ENCODE data around the gene RNF112. TPM values are rescaled to one million over a fixed set of nuclear protein-coding genes. Genes with fewer than 3 reads are reported as not detected.

RNF112 gene
- total RNA-seq, 1 experiment from 2014 or later: 0.81 TPM

DNA sequence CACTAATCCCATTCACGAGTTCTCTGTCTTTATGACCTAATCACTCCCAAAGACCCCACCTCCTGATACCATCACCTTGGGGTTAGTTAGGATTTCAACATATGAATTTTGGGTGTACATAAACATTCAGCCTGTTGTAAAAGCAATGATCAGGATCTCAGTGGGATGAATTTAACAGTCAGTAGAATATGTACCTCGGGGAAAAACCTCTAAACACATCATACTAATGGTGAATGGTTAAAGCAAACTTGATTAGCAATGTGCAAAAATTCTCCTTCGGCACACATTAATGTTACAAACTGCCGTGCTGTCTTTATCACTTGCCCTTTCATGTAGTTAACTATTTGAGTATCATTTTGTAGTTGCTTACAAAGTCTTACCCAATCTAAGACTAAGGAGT, 10.2 kb downstream of the RNF112 start:
- Histone ChIP-seq H3K79me1 (ENCODE audit: insufficient read depth, low read depth, low read length, poor library complexity, severe bottlenecking) (no peaks in the 10 kb centered on the region), H2AK5ac (ENCODE audit: insufficient read length, low read length) (no peak overlapping the region), H3K9ac (ENCODE audit: extremely low read depth, insufficient read length, low read length) (no peak overlapping the region), H2BK120ac (ENCODE audit: low read depth, low read length, poor library complexity, severe bottlenecking) (no peak overlapping the region), H2BK15ac (ENCODE audit: low read depth, low read length) (no peak overlapping the region), H3K27ac (ENCODE audit: insufficient read length, low read depth, low read length) (no peak overlapping the region), H4K8ac (replicated peaks; ENCODE audit: insufficient read length, low read depth, low read length) (no peak overlapping the region), H2BK20ac (ENCODE audit: low read depth, low read length, poor library complexity, severe bottlenecking) (no peak overlapping the region), H4K91ac (ENCODE audit: insufficient read length, low read depth, low read length) (no peak overlapping the region), H3K4me1 (ENCODE audit: insufficient read depth, low read length) (no peaks in the 10 kb centered on the region), H2BK12ac (ENCODE audit: insufficient read length, low read depth, low read length) (no peak overlapping the region), H2AFZ (ENCODE audit: low read length) (no peak overlapping the region), H3K4ac (ENCODE audit: low read depth, low read length) (no peak overlapping the region), H4K20me1 (ENCODE audit: control insufficient read depth, insufficient read depth, insufficient read length) (no peaks in the 10 kb centered on the region), H3K9me3 (ENCODE audit: control insufficient read depth, low read depth, low read length) (no peaks in the 10 kb centered on the region), H3K23ac (ENCODE audit: insufficient read length, low read depth, low read length) (no peak overlapping the region), H3K14ac (ENCODE audit: insufficient read depth, low read length) (no peak overlapping the region), H3K56ac (ENCODE audit: insufficient read length, low read depth, low read length) (no peak overlapping the region), H2BK5ac (ENCODE audit: insufficient read length, low read length) (no peak overlapping the region), H3K4me2 (ENCODE audit: insufficient read depth, insufficient read length, low read length) (no peak overlapping the region), H3K79me2 (ENCODE audit: insufficient read depth, low read length) (no peaks in the 10 kb centered on the region), H3K18ac (ENCODE audit: insufficient read length, low read depth, low read length) (no peak overlapping the region), H3K23me2 (ENCODE audit: insufficient read length, low read depth, low read length, poor library complexity, severe bottlenecking) (no peaks in the 10 kb centered on the region), H3T11ph (ENCODE audit: low read length) (no peak overlapping the region), H3K27me3 (ENCODE audit: insufficient read depth, low read length) (no peaks in the 10 kb centered on the region), H4K5ac (ENCODE audit: insufficient read length, low read depth, low read length) (no peak overlapping the region)
- H3K4me3 Mint-ChIP-seq: no peak overlapping the region
- TF ChIP-seq, protein P1, sequence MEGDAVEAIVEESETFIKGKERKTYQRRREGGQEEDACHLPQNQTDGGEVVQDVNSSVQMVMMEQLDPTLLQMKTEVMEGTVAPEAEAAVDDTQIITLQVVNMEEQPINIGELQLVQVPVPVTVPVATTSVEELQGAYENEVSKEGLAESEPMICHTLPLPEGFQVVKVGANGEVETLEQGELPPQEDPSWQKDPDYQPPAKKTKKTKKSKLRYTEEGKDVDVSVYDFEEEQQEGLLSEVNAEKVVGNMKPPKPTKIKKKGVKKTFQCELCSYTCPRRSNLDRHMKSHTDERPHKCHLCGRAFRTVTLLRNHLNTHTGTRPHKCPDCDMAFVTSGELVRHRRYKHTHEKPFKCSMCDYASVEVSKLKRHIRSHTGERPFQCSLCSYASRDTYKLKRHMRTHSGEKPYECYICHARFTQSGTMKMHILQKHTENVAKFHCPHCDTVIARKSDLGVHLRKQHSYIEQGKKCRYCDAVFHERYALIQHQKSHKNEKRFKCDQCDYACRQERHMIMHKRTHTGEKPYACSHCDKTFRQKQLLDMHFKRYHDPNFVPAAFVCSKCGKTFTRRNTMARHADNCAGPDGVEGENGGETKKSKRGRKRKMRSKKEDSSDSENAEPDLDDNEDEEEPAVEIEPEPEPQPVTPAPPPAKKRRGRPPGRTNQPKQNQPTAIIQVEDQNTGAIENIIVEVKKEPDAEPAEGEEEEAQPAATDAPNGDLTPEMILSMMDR (conservative IDR thresholded peaks at IDR 0.05): no peak
- H3K27ac Mint-ChIP-seq: peak overlapping the region in 1 of 3 experiments; percentile 33; a peak in 1 of 7 replicates
- WGBS (ENCODE audit: extremely low coverage, insufficient read length, low lambda C conversion rate): no CpG with 5 or more reads among the region's 4 CpGs
- no peak for DNase-seq
- H3K36me3 Mint-ChIP-seq (ENCODE audit: insufficient read depth in 1 of 3, low read depth in 3 of 3): peaks cover 2 to 6% (median 3%) of the 10 kb centered on the region in 3 experiments; a peak in 2 of 7 replicates
- H3K4me1 Mint-ChIP-seq: peaks cover 19 to 21% of the 10 kb centered on the region in 2 experiments
- H3K9me3 Mint-ChIP-seq: peaks cover 0 to 4% of the 10 kb centered on the region in 2 experiments; a peak in 1 of 5 replicates
- peaks cover 7% of the 10 kb centered on the region for H3K27me3 Mint-ChIP-seq (ENCODE audit: low read depth)

Measured in H9 (cell line).